GM19240 (cell line): ENCODE measurements around the gene XIST.
"Not testable (repeated sequence)": the region's sequence is repeated elsewhere in the genome, so short reads cannot be mapped to it uniquely, and the experiment has no call there.

Experiments
- DNase-seq: peaks from one replicate; pipeline ENCODE4 v3.0.0; 2011; ENCODE audit warnings: low spot score; ENCODE audit not compliant: insufficient read length

The XIST gene

DNA sequence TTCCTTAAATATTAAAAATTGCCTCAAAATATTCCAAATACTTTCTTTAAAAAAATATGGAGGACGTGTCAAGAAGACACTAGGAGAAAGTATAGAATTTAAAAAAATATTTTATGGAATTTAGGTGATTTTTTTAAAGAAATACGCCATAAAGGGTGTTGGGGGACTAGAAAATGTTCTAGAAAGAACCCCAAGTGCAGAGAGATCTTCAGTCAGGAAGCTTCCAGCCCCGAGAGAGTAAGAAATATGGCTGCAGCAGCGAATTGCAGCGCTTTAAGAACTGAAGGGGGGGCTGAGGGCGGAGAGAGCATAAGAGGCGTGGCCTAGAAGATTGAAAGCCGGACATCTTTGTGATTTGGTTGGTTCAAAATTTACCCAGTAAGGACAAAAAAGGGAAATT lies at the start of gene XIST:
XIST (minus strand) TSS at position 248 of the 400 bp plus-strand sequence.
- peak; percentile 29 for DNase-seq

DNA sequence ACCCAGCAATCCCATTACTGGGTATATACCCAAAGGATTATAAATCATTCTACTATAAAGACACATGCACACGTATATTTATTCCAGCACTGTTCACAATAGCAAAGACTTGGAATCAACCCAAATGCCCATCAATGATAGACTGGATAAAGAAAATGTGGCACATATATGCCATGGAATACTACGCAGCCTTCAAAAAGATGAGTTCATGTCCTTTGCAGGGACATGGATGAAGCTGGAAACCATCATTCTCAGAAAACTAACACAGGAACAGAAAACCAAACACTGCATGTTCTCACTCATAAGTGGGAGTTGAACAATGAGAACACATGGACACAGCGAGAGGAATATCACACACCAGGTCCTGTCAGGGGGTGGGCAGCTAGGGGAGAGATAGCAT lies 45.8 kb upstream of the XIST start:
- not testable (repeated sequence) for DNase-seq

DNA sequence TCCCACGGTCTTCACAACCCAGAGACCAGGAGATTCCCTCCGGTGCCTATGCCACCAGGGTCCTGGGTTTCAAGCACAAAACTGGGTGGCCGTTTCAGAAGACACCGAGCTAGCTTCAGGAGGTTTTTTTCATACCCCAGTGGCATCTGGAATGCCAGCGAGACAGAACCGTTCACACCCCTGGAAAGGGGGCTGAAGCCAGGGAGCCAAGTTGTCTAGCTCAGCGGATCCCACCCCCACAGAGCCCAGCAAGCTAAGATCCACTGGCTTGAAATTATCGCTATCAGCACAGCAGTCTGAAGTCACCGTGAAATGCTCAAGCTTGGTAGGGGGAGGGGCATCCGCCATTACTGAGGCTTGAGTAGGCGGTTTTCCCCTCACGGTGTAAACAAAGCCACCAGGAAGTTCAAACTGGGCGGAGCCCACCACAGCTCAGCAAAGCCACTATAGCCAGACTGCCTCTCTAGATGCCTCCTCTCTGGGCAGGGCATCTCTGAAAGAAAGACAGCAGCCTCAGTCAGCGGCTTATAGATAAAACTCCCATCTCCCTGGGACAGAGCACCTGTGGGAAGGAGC lies 40.1 kb upstream of the XIST start:
- not testable (repeated sequence) for DNase-seq

DNA sequence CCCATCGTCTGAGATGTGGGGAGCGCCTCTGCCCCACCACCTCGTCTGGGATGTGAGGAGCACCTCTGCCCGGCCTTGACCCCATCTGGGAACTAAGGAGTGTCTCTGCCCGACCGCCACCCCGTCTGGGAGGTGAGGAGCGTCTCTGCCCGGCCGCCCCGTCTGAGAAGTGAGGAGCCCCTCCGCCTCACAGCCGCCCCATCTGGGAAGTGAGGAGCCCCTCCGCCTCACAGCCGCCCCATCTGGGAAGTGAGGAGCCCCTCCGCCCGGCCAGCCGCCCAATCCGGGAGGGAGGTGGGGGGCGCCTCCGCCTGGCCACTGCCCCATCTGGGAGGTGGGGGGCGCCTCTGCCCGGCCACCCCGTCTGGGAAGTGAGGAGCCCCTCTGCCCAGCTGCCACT lies 29.7 kb upstream of the XIST start:
- DNase-seq = not testable (repeated sequence)

DNA sequence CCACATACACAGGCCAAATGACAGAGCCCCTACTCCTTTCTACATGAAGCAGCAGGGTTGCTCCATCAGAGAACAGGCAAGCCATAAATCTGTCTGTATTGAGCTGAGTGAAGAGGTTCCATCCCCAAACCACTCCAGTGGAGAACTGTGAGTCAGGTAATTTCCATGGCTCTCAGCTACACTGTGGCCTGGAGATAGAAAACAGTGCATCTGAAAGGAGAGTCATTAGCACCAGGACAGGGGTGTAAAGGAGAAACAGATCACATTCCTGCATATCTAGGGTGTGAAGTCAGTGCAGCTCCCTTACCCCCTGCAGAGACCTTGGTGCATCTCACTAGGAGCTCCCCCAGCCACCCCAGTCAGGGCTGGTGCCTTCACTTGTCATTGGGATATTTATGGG lies 25.2 kb upstream of the XIST start:
- DNase-seq = no peak

DNA sequence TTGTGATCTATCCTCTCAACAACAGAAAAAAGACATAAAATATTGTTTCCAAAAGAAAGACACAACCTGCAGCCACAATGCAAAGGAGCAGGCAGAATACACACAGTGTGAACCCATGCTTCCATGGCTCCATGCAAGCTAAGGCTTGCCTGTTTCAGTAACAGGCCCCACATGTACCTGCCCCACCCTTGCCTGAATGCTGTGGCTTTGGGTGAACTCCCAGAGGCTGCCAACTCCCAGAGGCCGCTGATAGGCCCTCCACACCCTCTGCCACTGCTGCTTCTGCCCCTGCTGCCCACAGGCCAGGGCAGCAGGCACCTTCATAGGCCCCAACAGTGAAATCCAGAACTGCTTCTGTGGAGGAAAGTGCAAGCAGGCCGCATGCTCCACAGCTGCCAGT lies 24.4 kb upstream of the XIST start:
- DNase-seq = no peak

DNA sequence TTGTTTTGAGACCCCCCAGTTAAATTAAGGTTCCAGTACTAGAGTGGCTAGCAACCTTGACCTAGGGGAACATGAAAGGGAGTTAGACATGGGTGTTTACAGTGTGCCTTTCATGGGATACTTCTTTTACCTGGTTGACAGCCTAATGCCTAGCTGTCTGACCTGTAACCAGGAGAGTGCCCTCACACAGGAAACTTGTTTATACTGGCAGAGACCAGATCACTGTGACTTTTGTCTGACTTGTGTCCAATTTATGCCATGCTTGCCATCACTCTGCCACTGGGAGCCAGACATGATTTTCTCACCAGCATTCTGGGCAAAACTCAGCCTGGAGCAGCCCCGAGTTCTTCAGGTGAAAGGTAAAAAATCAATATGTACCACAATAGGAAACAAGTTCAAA lies 16.4 kb upstream of the XIST start:
- DNase-seq = no peak

DNA sequence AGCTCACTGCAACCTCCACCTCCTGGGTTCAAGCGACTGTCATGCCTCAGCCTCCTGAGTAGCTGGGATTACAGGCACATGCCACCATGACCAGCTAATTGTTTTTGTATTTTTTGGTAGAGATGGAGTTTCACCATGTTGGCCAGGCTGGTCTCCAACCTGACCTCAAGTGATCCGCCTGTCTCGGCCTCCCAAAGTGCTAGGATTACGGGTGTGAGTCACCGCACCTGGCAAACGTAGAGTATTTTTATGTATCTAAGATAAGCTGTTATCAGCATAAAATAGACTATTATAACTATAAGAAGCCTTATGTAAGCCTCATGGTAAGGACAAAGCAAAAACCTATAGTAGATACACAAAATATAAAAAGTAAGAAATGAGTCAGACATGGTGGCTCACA lies 14.6 kb upstream of the XIST start:
- DNase-seq = no peak

DNA sequence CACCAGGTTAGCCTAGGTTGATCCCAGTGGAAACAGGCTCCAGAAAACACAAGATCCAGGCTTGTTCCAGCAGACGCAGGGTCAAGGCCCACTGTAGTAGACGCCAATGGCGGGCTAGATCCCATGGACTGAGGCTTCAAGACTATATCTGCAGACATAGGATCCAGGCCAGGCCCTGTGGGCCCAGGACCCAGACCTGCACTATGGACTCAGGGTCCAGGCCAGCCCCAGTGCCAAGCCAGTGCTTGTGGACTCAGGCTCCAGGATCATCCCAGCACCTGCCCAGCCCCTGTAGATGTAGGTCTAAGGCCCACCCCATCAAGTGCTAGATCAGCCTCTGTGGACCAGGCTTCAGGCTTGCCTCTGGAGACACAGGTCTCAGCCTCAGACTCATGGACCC lies 11.3 kb upstream of the XIST start:
- DNase-seq = no peak

DNA sequence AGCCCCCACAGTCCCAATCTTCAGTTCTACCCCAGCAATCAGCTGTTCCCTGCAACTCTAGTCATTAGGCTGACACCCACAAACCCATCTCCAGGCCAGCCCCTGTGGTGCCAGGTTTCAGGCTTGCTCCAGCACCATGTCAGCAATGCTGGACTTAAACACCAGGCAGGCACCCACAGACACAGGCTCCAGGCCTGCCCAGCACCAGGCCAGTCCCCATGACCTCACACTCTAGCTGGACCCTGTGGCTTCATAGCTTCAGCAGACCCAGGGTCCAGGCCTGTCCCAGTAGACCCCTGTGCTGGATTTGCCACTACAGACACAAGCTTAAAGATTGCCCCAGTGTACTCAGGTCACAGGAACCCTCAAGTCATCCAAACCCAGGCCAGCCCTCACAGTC lies 10.8 kb upstream of the XIST start:
- DNase-seq = no peak

DNA sequence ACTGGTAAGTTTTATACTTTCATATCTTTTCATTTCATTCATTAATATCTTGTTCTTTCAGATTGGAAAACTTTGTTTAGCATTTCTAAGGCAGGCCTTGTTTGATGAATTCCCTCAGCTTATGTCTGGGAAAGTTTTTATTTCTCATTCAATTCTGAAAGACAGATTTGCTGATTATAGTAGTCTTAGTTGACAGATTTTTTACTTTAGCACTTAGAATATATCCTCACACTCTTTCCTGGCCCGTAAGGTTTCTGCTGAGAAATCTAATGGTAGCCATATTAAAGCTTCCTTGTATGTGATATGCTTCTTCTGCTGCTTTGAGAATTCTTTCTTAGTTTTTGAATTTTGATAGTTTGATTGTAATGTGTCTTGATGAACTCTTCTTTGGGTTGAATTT lies 7.1 kb upstream of the XIST start:
- no peak for DNase-seq

DNA sequence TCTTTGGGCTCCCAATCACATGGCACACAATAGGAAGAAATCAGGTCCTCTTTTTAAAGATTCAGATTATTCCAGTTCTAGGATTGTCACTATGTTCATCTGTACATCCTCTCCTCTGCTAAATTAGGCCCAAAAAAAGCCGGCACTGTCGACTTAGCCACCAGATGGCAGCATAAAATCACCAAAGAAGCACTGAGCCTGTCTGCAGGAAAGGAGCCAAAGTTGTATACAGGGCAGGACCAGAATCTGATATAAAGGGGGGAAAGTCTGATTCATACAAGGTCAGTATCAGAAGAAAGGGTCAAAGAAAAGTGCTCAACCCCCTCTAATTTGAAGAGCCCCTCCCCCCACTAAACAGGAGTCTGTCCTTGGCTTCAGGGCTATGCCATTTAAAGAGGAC lies 3.0 kb upstream of the XIST start:
- DNase-seq = no peak

DNA sequence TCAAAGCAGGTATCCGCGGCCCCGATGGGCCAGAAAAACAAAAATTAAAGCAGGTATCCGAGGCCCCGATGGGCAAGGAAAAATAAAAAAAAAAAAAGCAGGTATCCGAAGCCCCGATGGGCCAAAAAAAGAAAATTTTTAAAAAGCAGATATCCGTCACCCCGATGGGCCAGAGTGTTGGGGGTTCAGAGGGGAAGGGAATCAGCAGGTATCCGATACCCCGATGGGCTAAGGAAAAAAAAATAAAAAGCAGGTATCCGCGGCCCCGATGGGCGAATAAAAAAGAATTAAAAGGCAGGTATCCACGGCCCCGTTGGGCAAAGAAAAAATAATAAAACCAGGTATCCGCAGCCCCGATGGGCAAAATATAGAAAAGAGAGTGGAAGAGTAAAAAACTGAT lies 492 bp downstream of the XIST start:
- DNase-seq = no peak

DNA sequence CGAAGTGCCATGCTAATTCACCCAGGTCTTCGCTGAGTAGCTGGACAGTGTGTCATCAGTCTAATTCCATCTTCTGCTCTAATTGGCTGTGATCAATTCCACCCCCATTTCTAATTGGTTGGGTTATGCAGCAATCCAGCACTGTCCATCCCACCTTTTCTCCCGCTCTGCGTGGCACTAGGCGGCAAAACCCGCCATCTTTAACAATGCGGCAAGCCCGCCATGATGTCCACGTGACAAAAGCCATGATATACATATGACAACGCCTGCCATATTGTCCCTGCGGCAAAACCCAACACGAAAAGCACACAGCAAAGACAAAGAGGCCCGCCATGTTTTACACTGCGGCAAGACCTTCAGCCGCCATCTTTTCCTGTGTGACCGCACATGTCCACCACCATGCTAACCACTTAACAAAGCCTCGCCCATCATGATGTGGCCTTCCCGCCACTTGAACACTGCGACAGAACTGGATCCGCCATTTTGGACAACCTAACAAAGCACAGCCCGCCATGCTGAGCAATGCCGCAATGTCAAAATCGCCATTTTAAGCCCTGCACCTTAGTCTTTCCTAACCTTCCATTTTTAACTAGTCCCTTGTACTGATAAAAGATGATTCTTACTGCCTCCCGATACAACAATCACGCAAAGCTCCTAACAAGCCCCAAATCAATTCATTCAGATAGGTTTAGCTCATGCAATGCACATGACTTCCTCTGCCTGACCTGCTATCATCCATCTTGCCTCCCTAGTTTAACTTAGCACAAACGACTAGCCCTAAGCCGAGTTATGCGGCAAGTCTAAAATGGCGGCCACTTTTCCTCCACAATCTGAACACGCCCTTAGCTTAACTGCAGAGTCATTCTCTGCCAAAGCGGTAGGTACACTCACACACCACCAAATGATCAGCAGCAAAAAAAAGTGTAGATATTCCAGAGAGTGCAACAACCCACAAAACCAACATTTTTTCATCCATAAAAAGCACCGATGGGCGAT lies 1.2 kb downstream of the XIST start:
- DNase-seq = peak; percentile 12

DNA sequence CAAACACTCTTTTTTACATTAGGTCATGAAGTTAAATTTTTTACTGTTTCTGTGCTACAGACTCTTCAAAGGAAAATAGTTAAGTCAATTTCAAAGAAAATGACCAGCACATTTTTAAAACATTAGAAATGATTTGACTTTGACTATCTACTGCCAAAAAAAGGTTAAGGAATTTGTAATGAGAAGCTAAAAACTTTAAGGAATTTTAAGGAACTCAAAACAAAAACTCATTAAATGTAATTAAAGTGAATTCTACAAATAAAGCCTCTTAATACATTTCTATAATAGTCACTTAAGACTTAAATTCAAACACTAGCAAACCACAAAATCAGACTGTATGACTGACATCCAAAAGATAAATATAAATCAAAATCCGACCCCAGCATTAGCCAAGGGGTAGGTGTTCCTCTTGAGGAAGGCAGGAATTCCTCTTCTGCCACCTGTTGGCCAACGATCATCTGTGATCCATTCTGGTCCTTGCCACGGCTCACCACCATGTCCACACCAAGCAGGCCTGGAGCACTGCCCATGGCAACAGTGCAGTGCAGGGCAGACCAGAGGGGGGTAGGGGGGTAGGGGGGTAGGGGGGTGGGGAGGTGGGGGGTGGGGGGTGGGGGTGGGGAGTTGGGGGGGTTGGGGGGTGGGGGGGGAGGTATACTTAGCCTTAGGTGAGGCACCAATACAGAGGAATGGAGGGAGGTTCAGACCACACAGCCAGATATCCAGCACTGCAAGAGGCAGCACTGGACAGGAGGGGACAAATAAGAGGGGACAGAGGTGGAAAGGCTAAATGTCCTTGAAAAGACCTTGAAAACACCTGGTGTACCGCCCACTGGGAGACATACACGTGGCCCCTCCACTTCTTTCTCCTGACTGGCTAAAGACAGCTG lies 2.1 kb downstream of the XIST start:
- DNase-seq = no peak

DNA sequence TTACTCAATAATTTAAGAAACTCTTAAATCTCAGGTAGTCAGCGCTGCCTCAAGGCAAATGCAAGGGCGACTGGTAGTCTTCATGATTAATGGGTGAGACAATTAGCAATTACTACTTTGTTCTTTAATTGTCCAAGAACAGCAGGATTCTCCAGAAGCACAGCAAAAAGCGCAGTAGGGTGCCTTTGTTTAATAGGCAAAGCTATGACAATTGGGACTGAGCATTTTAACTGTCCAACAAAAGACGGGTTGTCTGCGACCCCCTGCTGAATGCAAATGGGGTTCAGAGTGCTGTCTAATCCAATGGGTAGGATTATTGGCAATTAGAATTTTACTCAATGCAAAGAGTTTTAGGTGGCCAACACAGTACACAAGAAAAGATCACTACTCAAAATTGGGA lies 3.4 kb downstream of the XIST start:
- no peak for DNase-seq

DNA sequence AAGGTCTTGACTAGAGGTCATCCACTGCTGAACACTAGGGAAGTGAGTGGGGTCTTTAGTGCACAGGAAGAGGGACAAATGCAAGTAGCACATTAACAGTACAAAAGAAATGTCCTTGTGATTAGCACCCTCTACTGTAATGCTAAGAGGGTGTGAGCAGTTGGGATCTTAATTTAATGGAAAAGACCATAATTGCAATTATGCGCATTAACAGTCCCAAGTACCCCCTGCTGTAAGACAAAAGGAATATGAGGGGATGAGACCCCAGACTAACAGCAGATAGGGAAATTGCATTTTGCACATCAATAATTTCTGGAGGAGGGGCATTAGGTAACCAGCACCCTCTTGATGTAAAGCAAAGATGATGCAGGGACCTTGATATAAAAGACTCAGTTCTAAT lies 4.5 kb downstream of the XIST start:
- no peak for DNase-seq

DNA sequence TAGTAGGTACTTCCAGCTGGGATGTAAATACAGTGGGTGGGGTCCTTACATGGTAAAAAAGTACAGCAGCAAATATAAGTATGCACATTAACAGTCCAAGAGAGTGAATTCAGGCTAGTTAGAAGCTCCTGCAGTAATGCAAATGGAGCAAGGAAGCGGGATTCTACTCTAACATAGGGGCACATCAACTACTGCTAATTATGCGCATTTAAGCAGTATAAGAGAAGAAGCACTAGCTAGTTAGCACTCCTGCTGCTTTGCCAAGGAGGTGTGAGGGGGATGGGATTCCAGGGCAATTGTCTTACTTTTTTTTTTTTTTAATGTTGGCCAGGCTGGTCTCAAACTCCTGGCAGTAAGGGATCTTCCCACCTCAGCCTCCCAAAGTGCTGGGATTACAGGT lies 5.4 kb downstream of the XIST start:
- DNase-seq = no peak

DNA sequence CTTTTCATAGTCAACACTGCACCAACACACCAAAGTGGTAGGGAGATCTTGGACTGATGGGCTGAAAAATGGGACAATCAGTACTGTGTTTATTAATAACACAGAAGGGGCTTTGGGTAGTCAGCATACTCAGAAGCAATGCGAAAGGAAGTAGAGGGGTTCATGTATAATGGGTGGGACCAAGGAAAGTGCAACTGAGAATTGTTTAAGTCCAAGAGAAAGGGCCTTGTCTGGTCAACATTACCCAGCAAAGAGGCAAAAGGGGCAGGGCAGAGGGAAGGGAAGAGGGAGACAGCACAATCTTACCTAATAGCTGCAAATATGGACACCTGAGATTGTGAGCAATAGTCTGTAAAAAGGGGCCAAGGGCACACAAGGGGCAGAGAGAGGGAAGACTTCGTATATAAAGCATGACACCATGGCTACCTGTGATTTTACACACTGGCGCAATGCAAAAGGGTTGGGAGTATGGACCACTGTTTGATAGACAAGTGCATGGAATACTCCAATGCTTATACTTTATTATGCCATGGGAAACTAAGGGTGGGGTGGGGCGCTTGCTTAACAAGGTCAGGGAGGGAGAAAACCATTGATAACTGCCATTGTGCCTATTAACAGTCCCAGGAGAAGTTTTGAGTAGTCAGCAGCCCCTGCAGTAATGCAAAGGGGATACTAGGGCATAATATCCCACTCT lies 9.8 kb downstream of the XIST start:
- no peak for DNase-seq

DNA sequence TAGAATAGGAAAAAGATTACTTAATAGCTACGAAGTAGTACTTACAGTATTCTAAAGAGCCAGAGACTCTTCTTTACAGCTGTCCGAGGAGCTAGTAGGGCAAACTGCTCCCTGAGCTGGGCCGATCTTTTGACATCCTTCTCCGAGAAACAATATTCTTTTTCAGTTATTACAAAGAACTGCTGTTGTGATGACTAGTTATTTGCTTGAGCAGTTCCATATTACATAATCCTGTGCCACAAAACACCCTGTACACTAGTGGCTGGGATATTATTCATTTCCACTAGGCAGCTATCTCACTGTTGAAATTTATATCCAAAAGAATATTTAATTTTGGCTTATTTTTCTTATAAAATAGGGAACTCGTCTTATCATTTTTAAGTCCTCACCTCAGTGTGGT lies 11.2 kb downstream of the XIST start:
- DNase-seq = no peak
